Panc1 (cell line): ENCODE measurements around the gene HIPK3. TPM values are rescaled to one million over a fixed set of nuclear protein-coding genes. Genes with fewer than 3 reads are reported as not detected.
"Not testable (repeated sequence)": the region's sequence is repeated elsewhere in the genome, so short reads cannot be mapped to it uniquely, and the experiment has no call there.

Source experiments
- ATAC-seq: fragments of 200-7000 bp; cut with Tn5 transposase; 2 replicates; pipeline ENCODE4 v1.9.1; 2020; ENCODE audit warnings: mild to moderate bottlenecking, moderate library complexity
- BruUV-seq: library from RNA; stranded (reverse); fragments of 400-500 nt; replicated peaks from 2 replicates; lab custom pipeline; 2021; lab: Mats Ljungman, UMichigan
- CTCF ChIA-PET: fragments of 300-600 bp; sonication (Branson Sonifier 250); formaldehyde crosslinking; loops from one replicate; lab custom pipeline; 2022; ENCODE audit warnings: antibody characterized with exemption; lab: Charles Lee
- POLR2A ChIA-PET: fragments of 300-600 bp; sonication (Branson Sonifier 250); formaldehyde crosslinking; loops from one replicate; lab custom pipeline; 2022; ENCODE audit warnings: antibody characterized with exemption; lab: Charles Lee
- DNase-seq: peaks from one replicate; pipeline ENCODE4 v3.0.0-alpha.2; 2010; ENCODE audit warnings: low read depth, low spot score
- H3K27ac ChIP-seq: 2 replicates; pipeline ENCODE4 v1.5.1; 2011; ENCODE audit warnings: mild to moderate bottlenecking, low read length, inconsistent platforms
- H3K27me3 ChIP-seq: fragments of 200-500 bp; sonication (Bioruptor generic); 2 replicates; pipeline ENCODE4 v1.6.0; 2014; ENCODE audit warnings: low read length, inconsistent platforms; ENCODE audit not compliant: control insufficient read depth, insufficient read depth
- H3K36me3 ChIP-seq: fragments of 200-500 bp; sonication (Bioruptor generic); 2 replicates; pipeline ENCODE4 v1.5.1; 2014; ENCODE audit warnings: inconsistent platforms, mild to moderate bottlenecking, low read length, moderate library complexity; ENCODE audit not compliant: control insufficient read depth, insufficient read depth
- H3K4me1 ChIP-seq: 2 replicates; pipeline ENCODE4 v1.5.1; 2011; ENCODE audit warnings: inconsistent platforms, mild to moderate bottlenecking, low read length, moderate library complexity; ENCODE audit not compliant: control insufficient read depth, insufficient read depth
- H3K4me3 ChIP-seq, 2 experiments: 2 replicates each; pipeline ENCODE4 v1.5.1; 2011 to 2012; ENCODE audit warnings: low read depth in 2 of 2, low read length in 2 of 2, mild to moderate bottlenecking in 2 of 2, inconsistent platforms in 1 of 2, moderate library complexity in 1 of 2
- H3K9me3 ChIP-seq: fragments of 200-500 bp; sonication (Bioruptor generic); 2 replicates; pipeline ENCODE4 v1.5.1; 2014; ENCODE audit warnings: low read depth, mild to moderate bottlenecking, inconsistent platforms, low read length, moderate library complexity; ENCODE audit not compliant: control insufficient read depth, insufficient read depth
- POLR2AphosphoS5 ChIP-seq: IDR thresholded peaks from 2 replicates; pipeline ENCODE4 v1.6.1; 2012; ENCODE audit warnings: mild to moderate bottlenecking, low read depth, low read length, moderate library complexity
- SIN3A ChIP-seq: IDR thresholded peaks from 2 replicates; pipeline ENCODE4 v1.6.1; 2012; ENCODE audit warnings: low read depth, mild to moderate bottlenecking, low read length, moderate library complexity, borderline replicate concordance; ENCODE audit not compliant: insufficient read depth
- TCF7L2 ChIP-seq: IDR thresholded peaks from 2 replicates; pipeline ENCODE4 v1.6.1; 2011; ENCODE audit warnings: mild to moderate bottlenecking, low read depth, low read length, inconsistent platforms
- in situ Hi-C: cut with HindIII; loops from 2 replicates; pipeline ENCODE4 v1.10.0; 2016; ENCODE audit warnings: low sequenced_read_pairs, low pct_unique_long_range_greater_than_20kb
- intact Hi-C: fragments of 100-400 bp; cut with micrococcal nuclease; formaldehyde crosslinking; loops from one replicate; pipeline ENCODE4 v1.10.0; 2022; ENCODE audit not compliant: unreplicated experiment
- total RNA-seq: library from RNA; stranded (reverse); gene quantifications from one replicate; pipeline ENCODE4 v1.2.1, GENCODE V29; 2021; ENCODE audit not compliant: unreplicated experiment
- TF ChIP-seq, protein P1 (sequence below): fragments of 450-650 bp; IDR thresholded peaks from 2 replicates; pipeline ENCODE4 v1.5.1; 2017; ENCODE audit warnings: mild to moderate bottlenecking
- TF ChIP-seq, protein P2 (sequence below), 2 experiments: IDR thresholded peaks; 2 replicates each; pipeline ENCODE4 v1.6.1; 2011 to 2012; ENCODE audit warnings: low read depth in 2 of 2, control low read depth in 1 of 2, low read length in 1 of 2, mild to moderate bottlenecking in 1 of 2, moderate library complexity in 1 of 2; ENCODE audit not compliant: insufficient read depth in 1 of 2

The HIPK3 gene
- total RNA-seq, 1 experiment from 2014 or later, result 72.2 TPM

DNA sequence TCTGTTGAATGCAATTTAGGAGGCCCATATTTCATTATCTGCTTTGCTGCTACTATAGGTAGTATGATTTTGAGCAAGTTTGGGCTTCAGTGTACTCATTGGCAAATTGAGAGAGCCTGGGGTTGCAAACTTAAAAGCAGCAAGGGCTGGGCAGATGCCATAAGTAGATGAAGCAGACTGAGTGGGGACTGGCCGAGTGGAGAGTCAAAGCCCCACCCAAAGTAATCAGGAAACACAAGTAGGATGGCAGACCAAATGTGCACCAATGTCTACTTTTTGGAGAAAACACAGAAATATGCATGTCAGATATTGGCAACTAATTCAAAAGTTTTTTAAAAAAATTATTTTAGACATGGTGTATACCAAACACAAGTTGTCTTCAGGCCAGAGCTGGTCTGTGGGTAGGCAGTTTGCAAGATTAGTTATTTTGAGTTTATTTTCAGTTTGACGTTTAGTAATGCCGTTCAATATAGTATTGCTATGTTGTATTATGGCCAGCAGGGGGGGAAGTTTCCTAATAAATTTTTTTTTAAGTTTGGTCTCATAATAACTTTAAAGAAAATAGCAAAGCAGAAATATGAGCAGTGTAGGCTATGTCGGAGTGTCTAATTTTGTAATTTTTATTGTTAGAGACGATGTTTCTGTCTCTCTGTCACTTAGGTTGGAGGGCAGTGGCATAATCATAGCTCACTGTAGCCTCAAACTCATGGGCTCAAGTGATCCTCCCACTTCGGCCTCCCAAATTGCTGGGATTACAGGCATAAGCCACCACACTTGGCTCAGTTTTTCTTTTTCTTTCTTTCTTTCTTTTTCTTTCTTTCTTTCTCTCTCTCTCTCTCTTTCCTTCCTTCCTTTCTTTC lies 105.1 kb downstream of the HIPK3 start:
- BruUV-seq, result no TSS peak
- DNase-seq (no peak), ATAC-seq (peak; percentile 79)
- Histone ChIP-seq H3K4me3 (no peak overlapping the region), H3K36me3 (no peaks in the 10 kb centered on the region), H3K27ac (no peak overlapping the region), H3K9me3 (no peaks in the 10 kb centered on the region), H3K27me3 (no peaks in the 10 kb centered on the region), H3K4me1 (no peaks in the 10 kb centered on the region; the same call in 1 of the 2 replicates)
- in situ Hi-C loops, result no loop called here
- intact Hi-C loops, result loop anchor here (1.0 to 10.0 kb wide), 3 partner anchors 173 to 380 kb away; no protein-coding TSS in a partner anchor
- TF ChIP-seq, protein P1, sequence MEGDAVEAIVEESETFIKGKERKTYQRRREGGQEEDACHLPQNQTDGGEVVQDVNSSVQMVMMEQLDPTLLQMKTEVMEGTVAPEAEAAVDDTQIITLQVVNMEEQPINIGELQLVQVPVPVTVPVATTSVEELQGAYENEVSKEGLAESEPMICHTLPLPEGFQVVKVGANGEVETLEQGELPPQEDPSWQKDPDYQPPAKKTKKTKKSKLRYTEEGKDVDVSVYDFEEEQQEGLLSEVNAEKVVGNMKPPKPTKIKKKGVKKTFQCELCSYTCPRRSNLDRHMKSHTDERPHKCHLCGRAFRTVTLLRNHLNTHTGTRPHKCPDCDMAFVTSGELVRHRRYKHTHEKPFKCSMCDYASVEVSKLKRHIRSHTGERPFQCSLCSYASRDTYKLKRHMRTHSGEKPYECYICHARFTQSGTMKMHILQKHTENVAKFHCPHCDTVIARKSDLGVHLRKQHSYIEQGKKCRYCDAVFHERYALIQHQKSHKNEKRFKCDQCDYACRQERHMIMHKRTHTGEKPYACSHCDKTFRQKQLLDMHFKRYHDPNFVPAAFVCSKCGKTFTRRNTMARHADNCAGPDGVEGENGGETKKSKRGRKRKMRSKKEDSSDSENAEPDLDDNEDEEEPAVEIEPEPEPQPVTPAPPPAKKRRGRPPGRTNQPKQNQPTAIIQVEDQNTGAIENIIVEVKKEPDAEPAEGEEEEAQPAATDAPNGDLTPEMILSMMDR, result peak; percentile 70
- no peak for TF ChIP-seq POLR2AphosphoS5
- CTCF ChIA-PET, result interaction anchor here (0.6 to 1.1 kb wide), 5 partner anchors 50 to 467 kb away, joined by 3 to 6 read pairs (median 4); partner anchors contain the start of gene C11orf91
- POLR2A ChIA-PET, result no interaction called here

DNA sequence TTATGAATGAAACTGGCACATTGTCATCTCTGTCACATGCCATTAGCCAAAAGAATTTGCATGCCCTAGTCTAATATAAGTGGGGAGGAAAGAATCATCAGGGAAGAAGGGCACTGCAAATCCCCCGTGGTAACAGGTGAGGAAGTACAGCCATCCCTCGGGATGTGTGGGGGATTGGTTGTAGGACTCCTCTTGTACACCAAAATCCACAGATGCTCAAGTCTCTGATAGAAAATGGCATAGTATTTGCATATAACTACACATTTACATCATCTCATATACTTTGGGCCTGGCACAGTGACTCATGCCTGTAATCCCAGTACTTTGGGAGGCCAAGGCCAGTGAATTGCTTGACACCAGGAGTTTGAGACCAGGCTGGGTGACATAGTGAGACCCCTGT lies 109.7 kb downstream of the HIPK3 start:
- Histone ChIP-seq H3K4me3 (no peak overlapping the region), H3K36me3 (no peaks in the 10 kb centered on the region), H3K27ac (no peak overlapping the region), H3K4me1 (no peaks in the 10 kb centered on the region; the same call in 1 of the 2 replicates), H3K27me3 (no peaks in the 10 kb centered on the region), H3K9me3 (no peaks in the 10 kb centered on the region)
- no peak for ATAC-seq
- BruUV-seq, result no TSS peak
- ChIA-PET POLR2A (no interaction called here), CTCF (no interaction called here)
- in situ Hi-C loops (no loop called here), intact Hi-C loops (loop anchor here (10.0 kb wide), 1 partner anchor 168 kb away; no protein-coding TSS in a partner anchor)
- no peak for TF ChIP-seq SIN3A
- TF ChIP-seq, protein P2, sequence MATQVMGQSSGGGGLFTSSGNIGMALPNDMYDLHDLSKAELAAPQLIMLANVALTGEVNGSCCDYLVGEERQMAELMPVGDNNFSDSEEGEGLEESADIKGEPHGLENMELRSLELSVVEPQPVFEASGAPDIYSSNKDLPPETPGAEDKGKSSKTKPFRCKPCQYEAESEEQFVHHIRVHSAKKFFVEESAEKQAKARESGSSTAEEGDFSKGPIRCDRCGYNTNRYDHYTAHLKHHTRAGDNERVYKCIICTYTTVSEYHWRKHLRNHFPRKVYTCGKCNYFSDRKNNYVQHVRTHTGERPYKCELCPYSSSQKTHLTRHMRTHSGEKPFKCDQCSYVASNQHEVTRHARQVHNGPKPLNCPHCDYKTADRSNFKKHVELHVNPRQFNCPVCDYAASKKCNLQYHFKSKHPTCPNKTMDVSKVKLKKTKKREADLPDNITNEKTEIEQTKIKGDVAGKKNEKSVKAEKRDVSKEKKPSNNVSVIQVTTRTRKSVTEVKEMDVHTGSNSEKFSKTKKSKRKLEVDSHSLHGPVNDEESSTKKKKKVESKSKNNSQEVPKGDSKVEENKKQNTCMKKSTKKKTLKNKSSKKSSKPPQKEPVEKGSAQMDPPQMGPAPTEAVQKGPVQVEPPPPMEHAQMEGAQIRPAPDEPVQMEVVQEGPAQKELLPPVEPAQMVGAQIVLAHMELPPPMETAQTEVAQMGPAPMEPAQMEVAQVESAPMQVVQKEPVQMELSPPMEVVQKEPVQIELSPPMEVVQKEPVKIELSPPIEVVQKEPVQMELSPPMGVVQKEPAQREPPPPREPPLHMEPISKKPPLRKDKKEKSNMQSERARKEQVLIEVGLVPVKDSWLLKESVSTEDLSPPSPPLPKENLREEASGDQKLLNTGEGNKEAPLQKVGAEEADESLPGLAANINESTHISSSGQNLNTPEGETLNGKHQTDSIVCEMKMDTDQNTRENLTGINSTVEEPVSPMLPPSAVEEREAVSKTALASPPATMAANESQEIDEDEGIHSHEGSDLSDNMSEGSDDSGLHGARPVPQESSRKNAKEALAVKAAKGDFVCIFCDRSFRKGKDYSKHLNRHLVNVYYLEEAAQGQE (IDR thresholded peaks at IDR 0.05; ENCODE audit: insufficient read depth in 1 of 2, low read depth in 2 of 2, low read length in 1 of 2), result no peak
- TF ChIP-seq, protein P1, result no peak
- TF ChIP-seq POLR2AphosphoS5, result no peak
- no peak for TF ChIP-seq TCF7L2
- no peak for DNase-seq

DNA sequence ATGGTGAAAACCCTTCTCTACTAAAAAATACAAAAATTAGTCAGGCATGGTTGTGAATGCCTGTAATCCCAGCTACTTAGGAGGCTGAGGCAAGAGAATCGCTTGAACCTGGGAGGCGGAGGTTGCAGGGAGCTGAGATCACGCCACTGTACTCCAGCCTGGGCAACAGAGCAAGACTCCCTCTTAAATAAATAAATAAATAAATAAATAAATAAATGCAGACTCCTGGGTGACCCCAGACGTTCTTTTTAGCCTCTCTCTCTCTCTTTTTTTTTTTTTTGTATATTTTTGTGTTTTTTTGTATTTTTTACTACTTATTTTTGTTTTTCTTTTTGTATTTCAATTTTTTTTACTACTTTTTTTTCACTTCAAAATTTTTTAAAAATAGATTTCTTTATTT lies 111.3 kb downstream of the HIPK3 start:
- in situ Hi-C loops, H3K27me3 ChIP-seq, H3K4me1 ChIP-seq, ATAC-seq, CTCF ChIA-PET, DNase-seq, H3K36me3 ChIP-seq, POLR2A ChIA-PET, H3K4me3 ChIP-seq, BruUV-seq, H3K9me3 ChIP-seq, H3K27ac ChIP-seq: not testable (repeated sequence)
- intact Hi-C loops, result loop anchor here (10.0 kb wide), 1 partner anchor 166 kb away; no protein-coding TSS in a partner anchor
